HG03025 (cell line): ENCODE data around the gene LRRC4C.

Experiments
- ATAC-seq: cut with Tn5 transposase; IDR thresholded peaks from one replicate; pipeline ENCODE4 v1.9.1; 2021; ENCODE audit warnings: mild to moderate bottlenecking, moderate library complexity; ENCODE audit not compliant: unreplicated experiment, low FRiP score

Gene LRRC4C

DNA sequence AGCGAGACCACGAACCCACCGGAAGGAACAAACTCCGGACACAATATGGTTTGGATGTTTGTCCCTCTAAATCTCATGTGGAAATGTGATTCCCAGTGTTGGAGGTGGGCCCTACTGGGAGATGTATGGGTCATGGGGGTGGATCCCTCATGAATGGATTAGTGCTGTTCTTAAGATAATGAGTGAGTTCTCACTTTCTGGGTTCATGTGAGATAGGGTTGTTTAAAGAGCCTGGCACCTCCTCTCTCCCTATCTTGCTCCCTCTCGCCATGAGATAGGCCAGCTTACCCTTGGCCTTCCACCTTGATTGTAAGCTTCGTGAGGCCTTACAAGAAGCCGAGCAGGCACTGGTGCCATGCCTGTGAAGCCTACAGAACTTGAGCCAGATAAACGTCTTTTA is 184.6 kb downstream of the LRRC4C start:
- no peak for ATAC-seq

DNA sequence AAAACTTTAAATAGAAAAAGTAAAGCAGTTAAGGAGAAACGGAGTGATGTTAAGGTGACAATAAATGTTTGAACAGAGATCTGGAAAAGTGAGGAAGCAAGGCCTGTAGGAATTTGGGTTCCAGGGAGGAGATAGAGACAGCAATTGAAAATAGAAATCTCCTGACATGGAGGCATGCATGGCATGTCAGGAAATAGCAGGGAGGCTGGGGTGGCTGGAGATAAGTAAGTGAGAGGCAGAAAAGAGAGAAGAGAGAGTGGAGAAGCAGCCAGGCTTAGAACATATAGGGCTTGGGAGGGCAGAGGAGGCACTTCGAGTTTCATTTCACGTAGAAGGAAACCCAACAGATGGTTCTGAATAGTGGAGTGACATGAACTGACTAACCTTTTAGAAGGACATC is 185.5 kb downstream of the LRRC4C start:
- no peak for ATAC-seq

DNA sequence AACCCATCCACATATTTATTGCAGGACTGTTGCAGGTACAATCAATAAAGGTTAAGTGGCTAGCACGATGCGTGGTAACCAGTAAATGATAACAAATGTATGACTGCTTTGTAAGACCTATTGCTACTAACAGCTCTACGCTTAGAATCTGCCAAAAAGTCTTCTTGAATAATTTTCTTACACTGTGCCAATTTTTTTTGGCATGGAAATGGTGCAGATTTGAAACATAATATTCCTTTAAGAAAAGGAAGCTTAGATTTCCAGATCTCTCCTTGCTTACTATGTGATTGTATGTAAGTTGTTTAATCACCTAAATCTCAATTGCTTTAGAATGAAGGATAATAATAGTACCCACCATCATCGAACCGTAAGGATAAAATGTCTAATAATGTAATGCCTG is 192.0 kb downstream of the LRRC4C start:
- ATAC-seq, result no peak

DNA sequence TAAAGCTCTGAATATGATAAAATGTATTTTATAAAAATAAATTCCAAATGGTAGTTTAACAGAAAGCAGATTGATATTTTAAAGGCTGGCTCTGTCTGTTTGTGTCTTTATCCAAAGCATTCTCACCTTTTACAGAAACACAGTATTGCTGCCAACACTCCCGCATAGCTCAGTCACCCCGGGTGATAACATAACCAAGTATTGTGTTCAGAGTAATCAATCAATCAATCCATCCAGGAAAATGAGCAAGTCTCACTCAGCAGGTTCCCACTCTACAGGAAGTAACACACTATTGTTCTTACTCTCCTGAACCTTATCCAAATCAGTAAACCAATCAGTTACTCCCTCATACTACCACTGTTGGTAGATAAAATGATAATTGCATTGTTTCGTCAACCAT is 203.4 kb downstream of the LRRC4C start:
- no peak for ATAC-seq

GRCh38 chr11:41254966-41255365 is 204.5 kb downstream of the LRRC4C start:
- ATAC-seq, result no peak

DNA sequence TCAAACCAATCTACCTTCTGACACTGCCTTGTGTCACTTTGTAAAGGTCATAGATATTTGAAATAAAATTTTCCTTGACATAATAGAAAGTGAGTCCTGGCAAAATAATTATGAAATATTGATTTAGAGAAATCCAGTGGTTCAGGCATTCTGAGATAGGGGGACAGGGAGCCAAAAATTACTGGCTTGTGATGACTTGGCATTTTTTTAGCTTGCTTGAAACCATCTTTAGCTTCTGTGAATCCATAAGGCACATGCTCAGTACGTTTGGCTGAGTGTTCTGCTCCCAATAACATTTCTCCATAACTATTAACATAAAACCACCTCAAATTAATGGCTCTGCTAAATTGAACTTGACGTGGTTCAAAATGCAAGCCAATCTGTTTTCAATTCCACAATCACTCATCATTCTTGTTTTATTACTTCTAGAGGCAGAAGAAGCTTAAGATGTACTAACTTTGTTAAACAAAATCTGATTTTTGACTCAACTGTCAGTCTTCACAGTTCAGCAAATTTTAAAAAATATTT is 209.0 kb downstream of the LRRC4C start:
- ATAC-seq, result no peak

GRCh38 chr11:41247621-41248020 is 211.8 kb downstream of the LRRC4C start:
- no peak for ATAC-seq

DNA sequence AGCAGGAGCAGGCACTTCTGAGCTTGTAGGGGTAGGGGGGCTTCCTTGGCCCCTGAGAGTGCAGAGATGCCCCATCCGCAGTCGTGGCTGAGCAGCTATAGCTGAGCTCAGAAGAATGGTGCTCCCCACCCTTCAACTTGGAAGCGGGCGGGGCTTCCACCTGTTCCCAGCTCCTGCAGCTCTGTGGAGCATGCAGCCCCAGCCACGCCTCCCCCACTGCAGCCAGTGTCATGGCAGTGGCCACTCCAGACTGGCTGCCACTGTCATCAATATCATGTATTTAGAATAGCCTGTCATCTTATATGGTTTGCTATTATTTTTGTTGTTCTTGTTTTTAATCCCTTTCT is 213.1 kb downstream of the LRRC4C start:
- no peak for ATAC-seq

DNA sequence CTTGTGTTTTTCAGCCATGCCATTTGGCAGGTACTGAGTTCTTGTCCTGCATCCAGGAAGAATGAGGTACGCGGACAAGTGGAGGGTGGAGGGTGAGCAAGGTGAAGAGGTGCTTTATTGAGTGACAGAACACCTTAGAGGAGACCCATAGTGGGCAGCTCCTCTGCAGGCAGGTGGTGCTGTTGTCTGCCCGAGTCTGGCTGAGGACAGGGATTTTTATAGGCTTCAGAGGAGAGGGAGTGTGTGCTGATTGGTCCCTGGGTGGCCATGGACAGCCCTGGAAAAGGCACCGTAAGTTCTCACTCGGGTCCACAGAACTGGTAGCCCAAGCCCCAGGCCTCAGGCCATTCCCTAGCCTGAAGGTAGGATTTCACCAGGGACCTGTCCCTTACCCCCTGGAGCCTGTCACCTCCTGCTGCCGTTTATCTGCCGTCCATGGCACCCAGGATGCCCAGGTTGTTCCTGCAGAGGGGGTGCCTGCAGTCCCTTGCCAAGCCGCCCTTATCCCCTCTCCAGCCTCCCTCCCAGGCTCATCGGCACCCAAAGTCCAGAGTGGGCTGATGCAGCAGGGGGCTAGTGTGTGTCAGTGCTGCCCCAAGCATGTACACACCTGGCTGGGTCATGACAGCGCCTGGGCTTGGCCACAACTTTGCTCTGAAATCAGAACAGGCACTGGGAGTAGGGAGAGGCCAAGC is 213.6 kb downstream of the LRRC4C start:
- ATAC-seq, result no peak

GRCh38 chr11:41245184-41245583 is 214.3 kb downstream of the LRRC4C start:
- ATAC-seq, result no peak

GRCh38 chr11:41237382-41237781 is 222.1 kb downstream of the LRRC4C start:
- no peak for ATAC-seq

- ATAC-seq, result no peak
Measured at GRCh38 chr11:41235668-41236067, 223.8 kb downstream of the LRRC4C start.

GRCh38 chr11:41225856-41226633 is 233.4 kb downstream of the LRRC4C start:
- ATAC-seq, result no peak

DNA sequence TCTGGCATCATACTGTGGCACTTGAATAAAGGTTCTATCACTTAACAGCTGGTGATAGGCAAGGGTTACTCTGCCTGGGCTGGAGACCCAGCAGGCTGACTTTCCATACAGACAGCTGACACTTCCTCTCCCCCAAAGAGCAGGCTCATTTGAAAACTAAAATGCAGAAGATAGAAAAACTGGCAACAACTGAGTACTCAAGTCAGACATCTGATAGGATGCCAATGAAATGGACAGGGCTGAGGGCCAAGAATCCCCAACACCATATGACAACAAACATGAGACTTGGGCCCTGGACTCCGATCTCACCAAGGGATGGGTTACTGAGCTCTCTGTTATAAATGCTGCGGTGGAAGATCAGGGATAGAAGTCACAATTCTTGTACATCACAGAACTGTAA is 237.2 kb downstream of the LRRC4C start:
- no peak for ATAC-seq

GRCh38 chr11:41206388-41206787 is 253.1 kb downstream of the LRRC4C start:
- no peak for ATAC-seq

DNA sequence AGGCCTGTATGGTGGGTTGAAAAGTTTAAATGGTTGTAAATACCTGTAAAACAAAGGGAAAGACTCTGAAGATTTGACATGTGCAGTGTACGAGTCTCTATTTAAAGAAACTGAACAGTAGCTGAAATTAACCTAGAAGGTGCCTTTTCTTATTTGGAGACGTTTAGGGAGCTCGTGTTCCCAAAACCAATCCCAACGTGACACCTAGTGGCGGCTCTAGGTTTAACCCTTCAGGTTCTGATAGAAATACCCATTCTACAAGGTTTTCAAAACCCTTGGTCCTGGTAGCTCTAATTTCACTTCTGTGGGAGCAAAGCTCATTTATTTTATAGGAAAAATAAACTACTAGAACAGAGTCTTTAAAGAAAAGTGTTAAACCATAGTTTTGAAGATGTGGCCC is 258.3 kb downstream of the LRRC4C start:
- ATAC-seq, result peak; percentile 47

DNA sequence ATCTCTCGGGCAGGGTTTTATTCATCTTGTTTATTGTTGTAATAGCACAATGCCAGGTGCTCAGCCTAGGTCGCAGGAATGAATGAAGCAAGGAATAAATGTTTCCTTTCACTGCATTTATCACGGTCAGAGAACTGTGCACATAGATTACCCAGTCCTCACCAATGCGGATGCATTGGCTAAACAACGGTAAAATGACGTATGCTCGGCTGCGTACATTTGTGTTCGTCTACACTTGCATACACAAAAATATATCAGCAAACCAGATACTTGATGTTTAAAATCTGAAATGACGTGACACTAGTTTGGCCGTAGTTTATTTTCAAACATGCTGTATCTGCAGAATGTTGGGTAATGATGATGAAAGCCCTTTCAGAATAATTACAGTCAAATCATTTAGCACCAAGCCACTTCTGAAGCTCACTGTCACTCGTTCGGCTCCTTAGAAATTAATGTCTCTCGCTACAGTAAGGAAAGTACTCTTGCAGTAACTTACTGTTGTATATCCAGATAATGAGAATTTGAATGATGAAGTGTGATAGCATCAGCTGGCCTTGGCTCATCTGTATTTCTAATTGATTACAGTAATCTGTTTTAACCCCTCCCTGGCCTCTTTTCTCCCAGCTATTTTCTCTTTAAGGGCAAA is 268.9 kb downstream of the LRRC4C start:
- ATAC-seq, result no peak

DNA sequence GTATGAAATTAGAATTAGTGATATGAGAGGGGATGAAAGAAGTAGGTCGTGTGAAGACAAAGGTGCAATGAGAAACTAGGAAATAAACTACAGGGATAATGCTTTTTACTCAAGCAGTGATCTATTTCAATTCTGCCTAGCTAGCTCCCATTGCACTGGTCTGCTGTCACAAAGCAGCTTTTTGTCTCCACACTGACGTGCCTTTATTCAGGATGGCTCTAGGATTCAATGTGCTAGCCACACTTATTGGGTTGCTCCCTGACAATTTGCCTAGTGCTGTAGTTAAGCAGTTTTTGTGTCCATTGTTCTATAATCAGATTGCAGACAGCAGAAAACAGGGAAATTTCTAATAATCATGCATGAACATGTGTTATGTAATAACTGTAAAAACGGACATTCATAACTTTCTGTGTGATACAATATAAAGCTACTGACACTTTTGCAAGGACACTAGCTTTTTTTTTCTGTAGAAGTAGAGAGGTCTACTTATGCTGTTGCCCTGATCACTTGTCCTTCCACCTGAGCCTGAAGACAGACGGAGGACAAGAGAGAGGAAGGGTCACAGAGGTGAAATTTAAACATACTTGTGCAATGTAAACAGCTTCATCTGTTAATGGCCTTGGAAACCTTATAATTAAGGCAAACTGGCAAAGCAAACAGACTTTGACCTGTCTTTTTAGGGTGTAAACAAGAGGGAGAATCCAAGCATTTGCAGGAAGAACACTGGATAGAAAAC is 269.6 kb downstream of the LRRC4C start:
- ATAC-seq, result no peak

DNA sequence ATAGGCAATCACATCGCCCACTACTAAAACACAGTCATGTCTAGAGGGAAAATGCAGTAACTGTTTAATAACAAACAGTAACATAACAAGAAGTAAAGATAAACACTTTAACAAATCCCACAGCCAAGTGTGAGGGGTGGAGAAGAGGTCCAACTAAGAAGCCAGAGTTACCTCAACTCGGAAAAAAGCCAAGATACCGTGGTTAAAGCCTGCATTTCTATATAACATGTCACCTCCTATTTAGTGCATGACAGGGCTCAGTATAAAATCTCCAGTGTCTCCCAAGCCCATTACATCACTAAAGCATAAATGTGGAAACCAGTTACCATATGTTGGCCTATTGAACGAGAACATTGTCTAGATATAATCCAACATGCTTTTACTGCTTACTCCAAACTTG is 281.7 kb downstream of the LRRC4C start:
- ATAC-seq, result no peak

- no peak for ATAC-seq
Measured at GRCh38 chr11:41175304-41175972, 284.0 kb downstream of the LRRC4C start.
